ENCODE results near the gene LARP4B. TPM values are rescaled to one million over a fixed set of nuclear protein-coding genes. Genes with fewer than 3 reads are reported as not detected.

Gene LARP4B
- total and polyA plus RNA-seq, 2 donors from 2014 or later: 12.9 to 96.6 TPM

- H3K4me3 ChIP-seq (ENCODE audit: low read length in 3 of 3): no peak overlapping the region
- H3K36me3 ChIP-seq (ENCODE audit: control insufficient read depth in 2 of 3, insufficient read depth in 3 of 3, low read length in 3 of 3): peaks cover 0 to 24% (median 3%) of the 10 kb centered on the region in 3 donors
- no peak for TF ChIP-seq CTCF (IDR thresholded peaks at IDR 0.05; ENCODE audit: borderline replicate concordance, extremely low read depth, insufficient read depth)
- H3K4me1 ChIP-seq (ENCODE audit: control insufficient read depth in 2 of 3, insufficient read depth in 2 of 3, low read depth in 1 of 3, low read length in 3 of 3): peaks cover 0 to under 1% (median 0%) of the 10 kb centered on the region in 3 donors
- no peaks in the 10 kb centered on the region for H3K9me3 ChIP-seq (ENCODE audit: control insufficient read depth in 2 of 3, insufficient read depth in 1 of 3, low read length in 3 of 3)
- FAIRE-seq (no peak), DNase-seq (no peak)
- intact Hi-C loops (cut with DNase I): no loop called here
- no peaks in the 10 kb centered on the region for H3K27me3 ChIP-seq (ENCODE audit: control insufficient read depth, insufficient read depth, low read length)
- no peak overlapping the region for H3K9ac ChIP-seq (ENCODE audit: low read length in 3 of 3)
- no peak overlapping the region for H3K27ac ChIP-seq (ENCODE audit: low read depth in 2 of 2, low read length in 2 of 2)
Observed at GRCh38 chr10:873020-873419, 58.5 kb downstream of the LARP4B start.

GRCh38 chr10:871951-872403, 59.5 kb downstream of the LARP4B start:
- Histone ChIP-seq H3K27me3 (ENCODE audit: control insufficient read depth, insufficient read depth, low read length) (no peaks in the 10 kb centered on the region), H3K4me3 (ENCODE audit: low read length in 3 of 3) (no peak overlapping the region), H3K4me1 (ENCODE audit: control insufficient read depth in 2 of 3, insufficient read depth in 2 of 3, low read depth in 1 of 3, low read length in 3 of 3) (peaks cover 0 to 2% (median 0%) of the 10 kb centered on the region in 3 donors), H3K36me3 (ENCODE audit: control insufficient read depth in 2 of 3, insufficient read depth in 3 of 3, low read length in 3 of 3) (peaks cover 0 to 24% (median 3%) of the 10 kb centered on the region in 3 donors), H3K9ac (ENCODE audit: low read length in 3 of 3) (no peak overlapping the region), H3K27ac (ENCODE audit: low read depth in 2 of 2, low read length in 2 of 2) (no peak overlapping the region), H3K9me3 (ENCODE audit: control insufficient read depth in 2 of 3, insufficient read depth in 1 of 3, low read length in 3 of 3) (no peaks in the 10 kb centered on the region)
- no peak for TF ChIP-seq CTCF (IDR thresholded peaks at IDR 0.05; ENCODE audit: borderline replicate concordance, extremely low read depth, insufficient read depth)
- no peak for DNase-seq
- intact Hi-C loops (cut with DNase I): no loop called here
- no peak for FAIRE-seq

GRCh38 chr10:870564-871166, 60.8 kb downstream of the LARP4B start:
- no peaks in the 10 kb centered on the region for H3K27me3 ChIP-seq (ENCODE audit: control insufficient read depth, insufficient read depth, low read length)
- intact Hi-C loops (cut with DNase I): no loop called here
- H3K36me3 ChIP-seq (ENCODE audit: control insufficient read depth in 2 of 3, insufficient read depth in 3 of 3, low read length in 3 of 3): peaks cover 0 to 24% (median 3%) of the 10 kb centered on the region in 3 donors
- no peak overlapping the region for H3K4me3 ChIP-seq (ENCODE audit: low read length in 3 of 3)
- H3K4me1 ChIP-seq (ENCODE audit: control insufficient read depth in 2 of 3, insufficient read depth in 2 of 3, low read depth in 1 of 3, low read length in 3 of 3): peaks cover 0 to 2% (median 0%) of the 10 kb centered on the region in 3 donors
- DNase-seq (no peak), FAIRE-seq (no peak)
- H3K27ac ChIP-seq (ENCODE audit: low read depth in 2 of 2, low read length in 2 of 2): no peak overlapping the region
- no peak for TF ChIP-seq CTCF (IDR thresholded peaks at IDR 0.05; ENCODE audit: borderline replicate concordance, extremely low read depth, insufficient read depth)
- H3K9ac ChIP-seq (ENCODE audit: low read length in 3 of 3): no peak overlapping the region
- H3K9me3 ChIP-seq (ENCODE audit: control insufficient read depth in 2 of 3, insufficient read depth in 1 of 3, low read length in 3 of 3): no peaks in the 10 kb centered on the region

All from kidney (tissue), 14 donors.